Subcutaneous adipose tissue (tissue), 4 donors: Measurements from ENCODE around the gene TMEM43. TPM values are rescaled to one million over a fixed set of nuclear protein-coding genes. Genes with fewer than 3 reads are reported as not detected.

Source experiments
- total RNA-seq, 4 donors: library from RNA; depleted of rRNA; stranded (reverse); fragments of >200 nt; gene quantifications; one replicate each; pipeline ENCODE4 v1.1.0, GENCODE V29; 2016
- TF ChIP-seq, protein P1 (sequence below): fragments of 450-650 bp; IDR thresholded peaks from one replicate; pipeline ENCODE4 v1.5.1; 2016; ENCODE audit warnings: low read depth, mild to moderate bottlenecking, control low read depth, antibody characterized with exemption, moderate library complexity

Gene TMEM43
- total RNA-seq, 4 donors from 2014 or later = 98.7 to 169 (median 129) TPM

DNA sequence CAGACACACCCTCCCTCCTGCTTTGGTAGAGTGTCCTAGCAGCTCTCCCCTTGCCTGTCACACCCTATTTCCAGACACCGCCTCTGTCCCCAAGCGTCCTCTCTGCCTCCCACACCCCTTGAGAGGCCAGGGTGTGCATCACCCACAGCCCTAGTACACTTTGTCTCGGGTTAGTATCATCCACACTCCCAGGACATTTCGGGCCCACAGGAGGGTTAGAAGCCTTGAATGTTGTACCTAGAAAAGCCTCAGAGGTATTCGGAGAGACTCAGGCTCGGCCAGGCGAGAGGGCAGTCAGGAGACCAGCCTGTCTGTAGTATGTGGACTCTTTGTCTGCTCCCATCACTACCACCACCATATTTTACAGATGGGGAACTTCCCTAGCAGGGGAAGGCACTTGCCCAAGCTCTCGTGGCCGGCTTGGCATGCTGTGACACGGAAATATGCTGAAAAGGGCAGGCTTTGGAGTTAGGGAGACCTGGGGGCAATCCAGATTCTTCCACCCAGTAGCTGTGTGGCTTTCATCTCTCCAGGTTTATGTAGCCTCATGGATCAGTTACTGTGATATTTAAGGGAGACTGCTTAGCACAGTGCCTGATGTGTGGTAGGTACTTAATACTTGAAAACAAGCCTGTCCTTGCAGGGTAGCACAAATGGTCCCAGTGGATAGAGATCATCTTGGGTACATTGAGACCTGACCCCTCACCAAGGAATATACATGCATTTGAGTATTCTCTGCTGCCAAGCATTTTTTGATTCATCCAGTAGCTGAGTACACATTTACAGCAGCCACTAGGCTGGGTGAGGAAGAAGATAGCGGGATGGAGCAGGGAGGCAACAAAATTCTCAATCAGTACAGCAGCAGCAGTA is 1.4 kb downstream of the TMEM43 start:
- TF ChIP-seq, protein P1, sequence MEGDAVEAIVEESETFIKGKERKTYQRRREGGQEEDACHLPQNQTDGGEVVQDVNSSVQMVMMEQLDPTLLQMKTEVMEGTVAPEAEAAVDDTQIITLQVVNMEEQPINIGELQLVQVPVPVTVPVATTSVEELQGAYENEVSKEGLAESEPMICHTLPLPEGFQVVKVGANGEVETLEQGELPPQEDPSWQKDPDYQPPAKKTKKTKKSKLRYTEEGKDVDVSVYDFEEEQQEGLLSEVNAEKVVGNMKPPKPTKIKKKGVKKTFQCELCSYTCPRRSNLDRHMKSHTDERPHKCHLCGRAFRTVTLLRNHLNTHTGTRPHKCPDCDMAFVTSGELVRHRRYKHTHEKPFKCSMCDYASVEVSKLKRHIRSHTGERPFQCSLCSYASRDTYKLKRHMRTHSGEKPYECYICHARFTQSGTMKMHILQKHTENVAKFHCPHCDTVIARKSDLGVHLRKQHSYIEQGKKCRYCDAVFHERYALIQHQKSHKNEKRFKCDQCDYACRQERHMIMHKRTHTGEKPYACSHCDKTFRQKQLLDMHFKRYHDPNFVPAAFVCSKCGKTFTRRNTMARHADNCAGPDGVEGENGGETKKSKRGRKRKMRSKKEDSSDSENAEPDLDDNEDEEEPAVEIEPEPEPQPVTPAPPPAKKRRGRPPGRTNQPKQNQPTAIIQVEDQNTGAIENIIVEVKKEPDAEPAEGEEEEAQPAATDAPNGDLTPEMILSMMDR = no peak

DNA sequence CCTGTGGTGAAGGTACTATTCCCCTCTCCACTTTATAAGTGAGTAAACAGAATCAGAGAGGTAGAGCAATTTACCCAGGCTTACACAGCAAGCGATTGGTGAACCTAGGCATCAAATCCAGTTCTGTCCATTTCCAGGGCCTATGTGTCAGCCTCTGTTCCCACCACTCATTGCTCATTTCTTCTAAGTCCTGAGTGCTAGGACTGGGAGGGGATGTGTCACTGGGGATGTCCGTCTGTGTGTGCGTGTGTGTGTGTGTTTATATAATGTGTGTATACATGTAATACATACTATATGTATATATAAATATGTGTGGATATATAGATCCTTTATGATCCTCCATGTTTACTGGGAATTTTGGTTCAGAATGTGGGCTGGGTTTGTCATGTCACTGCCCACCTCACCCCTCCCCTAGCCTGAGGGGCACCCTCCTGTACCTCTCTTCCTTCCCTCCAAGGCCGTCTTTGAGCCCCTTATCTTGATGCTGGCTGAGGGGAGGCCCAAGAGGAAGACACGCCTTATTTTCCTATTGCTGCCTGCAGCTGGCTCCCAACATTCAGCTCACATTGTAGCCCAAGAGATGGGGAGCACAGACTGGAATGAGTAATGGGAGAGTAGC is 2.1 kb downstream of the TMEM43 start:
- TF ChIP-seq, protein P1 = no peak

DNA sequence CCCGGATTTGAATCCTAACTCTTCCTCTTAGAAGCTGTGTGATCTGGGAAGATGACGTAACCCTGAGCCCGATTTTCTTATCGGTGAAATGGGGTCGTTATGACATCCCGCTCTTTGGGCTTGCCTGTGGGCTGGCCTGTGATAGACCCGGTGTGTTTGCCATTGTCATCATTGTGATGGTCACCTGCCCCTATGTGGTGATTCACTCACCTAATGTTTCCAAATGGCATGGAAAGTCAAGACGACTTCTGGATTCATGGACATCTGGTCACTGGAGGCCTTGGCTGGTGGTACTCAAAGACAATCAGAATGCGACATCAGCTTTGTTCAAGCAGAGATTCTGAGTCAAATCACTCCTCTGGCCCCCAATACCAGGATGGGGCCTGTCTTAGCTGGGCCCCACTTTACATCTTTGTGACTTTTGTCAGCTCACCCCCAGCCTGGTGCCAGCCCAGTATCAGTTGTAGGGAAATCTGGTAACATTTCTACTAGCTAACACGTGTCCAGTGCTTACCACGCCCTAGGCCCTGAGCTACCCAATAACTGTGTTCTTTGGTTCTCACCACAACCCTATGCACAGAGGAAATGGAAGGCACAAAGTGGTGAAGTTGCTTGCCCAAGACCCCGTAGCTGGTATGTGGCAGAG is 2.8 kb downstream of the TMEM43 start:
- TF ChIP-seq, protein P1 = no peak

DNA sequence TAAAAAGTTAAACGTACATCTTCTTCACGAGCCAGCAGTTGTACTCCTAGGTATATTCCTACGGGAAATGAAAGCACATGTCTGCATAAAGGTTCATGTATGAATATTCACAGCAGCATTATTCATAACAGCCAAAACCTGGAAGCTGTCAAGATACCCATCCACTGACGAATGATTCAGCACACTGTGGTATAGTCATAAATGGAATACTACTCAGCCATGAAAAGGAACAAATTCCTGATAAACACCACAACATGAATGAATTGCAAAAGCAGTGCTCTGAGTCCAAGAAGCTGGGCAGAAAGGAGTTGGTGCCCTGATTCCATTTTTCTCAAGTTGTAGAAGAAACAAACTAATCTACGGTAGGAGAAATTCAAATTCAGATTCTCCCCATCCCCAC is 3.9 kb downstream of the TMEM43 start:
- TF ChIP-seq, protein P1 = no peak

DNA sequence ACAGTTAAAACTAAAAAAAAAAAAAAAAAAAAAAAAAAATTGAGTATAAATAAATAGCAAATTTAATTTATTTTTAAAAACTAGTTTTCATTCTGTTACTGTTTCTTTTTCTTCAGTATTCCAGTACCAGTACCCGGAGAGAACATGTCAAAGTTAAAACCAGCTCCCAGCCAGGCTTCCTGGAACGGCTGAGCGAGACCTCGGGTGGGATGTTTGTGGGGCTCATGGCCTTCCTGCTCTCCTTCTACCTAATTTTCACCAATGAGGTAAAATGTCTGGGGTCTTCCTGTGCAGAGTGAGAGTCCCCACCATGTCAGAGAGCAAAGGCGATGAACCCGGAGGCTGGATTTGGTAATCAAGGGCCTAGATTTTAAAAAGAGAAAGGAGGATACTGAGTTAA is 4.4 kb downstream of the TMEM43 start:
- TF ChIP-seq, protein P1 = no peak

DNA sequence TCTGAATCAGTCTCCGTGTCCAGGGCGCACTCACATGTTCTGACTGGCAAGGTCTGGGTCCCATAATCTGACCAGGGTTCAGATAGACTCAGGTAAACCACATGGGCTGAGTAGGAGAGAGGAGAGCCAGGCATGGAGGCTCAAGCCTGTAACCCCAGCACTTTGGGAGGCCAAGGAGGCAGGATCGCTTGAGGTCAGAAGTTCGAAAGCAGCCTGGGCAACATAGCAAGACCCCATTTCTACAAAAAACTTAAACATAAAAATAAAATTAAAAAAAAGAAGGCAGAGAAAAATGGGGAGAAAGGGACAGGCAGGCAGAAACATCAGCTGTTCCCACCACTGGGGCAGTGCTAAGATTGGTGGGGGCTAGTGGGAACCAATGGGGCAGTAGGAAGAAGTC is 5.4 kb downstream of the TMEM43 start:
- TF ChIP-seq, protein P1 = no peak

DNA sequence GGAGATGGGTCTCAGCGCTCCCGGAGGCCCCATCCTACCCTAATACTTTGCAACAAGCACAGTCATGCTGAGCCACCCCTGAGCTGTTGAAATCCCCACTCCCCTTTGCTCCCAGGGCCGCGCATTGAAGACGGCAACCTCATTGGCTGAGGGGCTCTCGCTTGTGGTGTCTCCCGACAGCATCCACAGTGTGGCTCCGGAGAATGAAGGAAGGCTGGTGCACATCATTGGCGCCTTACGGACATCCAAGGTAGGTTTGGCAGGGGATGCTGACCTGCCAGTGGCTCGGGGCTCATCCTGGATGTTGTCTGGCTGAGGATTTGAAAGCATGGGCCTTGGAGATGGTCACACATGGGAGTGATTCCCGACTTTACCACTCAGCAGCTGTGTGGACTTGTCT is 5.9 kb downstream of the TMEM43 start:
- TF ChIP-seq, protein P1 = no peak
